Gastroesophageal sphincter (tissue), 4 donors: ENCODE results near the gene WFIKKN2. TPM values are rescaled to one million over a fixed set of nuclear protein-coding genes. Genes with fewer than 3 reads are reported as not detected.

Experiments
- ATAC-seq: fragments of 150-250 bp; one replicate; pipeline ENCODE4 v1.9.1; 2016; ENCODE audit warnings: mild to moderate bottlenecking, moderate library complexity
- H3K27ac ChIP-seq, 4 donors: fragments of 200-600 bp; sonication (generic) in 3 of 4; 1 replicate in 3 of 4; 2 replicates in 1 of 4; pipeline ENCODE4 v1.5.1; 2016 to 2019
- H3K27me3 ChIP-seq: fragments of 200-600 bp; sonication (generic); one replicate; pipeline ENCODE4 v1.5.1; 2019
- H3K36me3 ChIP-seq, 2 donors: fragments of 200-600 bp; sonication (generic); one replicate each; pipeline ENCODE4 v1.5.1; 2019; ENCODE audit warnings: control low read depth in 1 of 2
- H3K4me1 ChIP-seq, 3 donors: fragments of 200-600 bp; sonication (generic); 1 replicate in 2 of 3; 2 replicates in 1 of 3; pipeline ENCODE4 v1.5.1; 2016 to 2019; ENCODE audit warnings: control low read depth in 2 of 3
- H3K4me3 ChIP-seq, 2 donors: fragments of 200-600 bp; sonication (generic); one replicate each; pipeline ENCODE4 v1.5.1; 2019; ENCODE audit warnings: mild to moderate bottlenecking in 1 of 2, moderate library complexity in 1 of 2
- H3K9me3 ChIP-seq, 3 donors: fragments of 200-600 bp; sonication (generic); one replicate each; pipeline ENCODE4 v1.5.1; 2017 to 2019; ENCODE audit warnings: control low read depth in 2 of 3
- CTCF ChIP-seq, 4 experiments: fragments of 200-600 bp in 2 of 4; fragments of 450-650 bp in 2 of 4; sonication (generic) in 1 of 4; IDR thresholded peaks; one replicate each; pipeline ENCODE4 v1.5.1; 2017 to 2019; ENCODE audit warnings: antibody characterized with exemption in 4 of 4, mild to moderate bottlenecking in 2 of 4, moderate library complexity in 2 of 4
- EP300 ChIP-seq: sonication (generic); formaldehyde crosslinking; IDR thresholded peaks from one replicate; pipeline ENCODE4 v1.6.1; 2017; ENCODE audit warnings: antibody characterized with exemption, mild to moderate bottlenecking
- POLR2A ChIP-seq, 2 donors: fragments of 450-650 bp; IDR thresholded peaks; one replicate each; pipeline ENCODE4 v1.6.1; 2017; ENCODE audit warnings: antibody characterized with exemption in 2 of 2, mild to moderate bottlenecking in 2 of 2, moderate library complexity in 1 of 2
- POLR2AphosphoS5 ChIP-seq: sonication (generic); formaldehyde crosslinking; IDR thresholded peaks from one replicate; pipeline ENCODE4 v1.6.1; 2017; ENCODE audit warnings: antibody characterized with exemption
- WGBS, 2 donors: methylation state at CpG; one replicate each; pipeline ENCODE4 v1.1.5; 2018; ENCODE audit warnings: low coverage in 1 of 2; 5-methylcytosine and 5-hydroxymethylcytosine counted together
- total RNA-seq, 4 donors: library from RNA; depleted of rRNA; stranded (reverse); fragments of >200 nt; gene quantifications; one replicate each; pipeline ENCODE4 v1.1.0, GENCODE V29; 2016

Gene WFIKKN2
- total RNA-seq, 4 donors from 2014 or later, result 0.16 to 0.69 (median 0.36) TPM

GRCh38 chr17:50836826-50837225, 1.4 kb downstream of the WFIKKN2 start:
- WGBS, 2 donors, result 94 to 100% methylated on average over 2 to 5 of the region's 11 CpGs
- H3K4me3 ChIP-seq, result no peak overlapping the region
- no peaks in the 10 kb centered on the region for H3K9me3 ChIP-seq
- no peak for ATAC-seq
- H3K4me1 ChIP-seq, result peaks cover 0 to 20% (median 5%) of the 10 kb centered on the region in 3 donors
- H3K36me3 ChIP-seq, result no peaks in the 10 kb centered on the region
- TF ChIP-seq EP300 (no peak), POLR2A (IDR thresholded peaks at IDR 0.05) (no peak), CTCF (IDR thresholded peaks at IDR 0.05) (no peak), POLR2AphosphoS5 (no peak)
- no peak overlapping the region for H3K27ac ChIP-seq
- H3K27me3 ChIP-seq, result no peaks in the 10 kb centered on the region

- TF ChIP-seq POLR2AphosphoS5 (no peak), CTCF (IDR thresholded peaks at IDR 0.05) (no peak), EP300 (no peak), POLR2A (IDR thresholded peaks at IDR 0.05) (no peak)
- H3K4me1 ChIP-seq, result peaks cover 0 to 22% (median 5%) of the 10 kb centered on the region in 3 donors
- ATAC-seq, result no peak
- H3K27ac ChIP-seq, result peak overlapping the region in 2 of 4 donors; percentile 12 to 37
- no peak overlapping the region for H3K4me3 ChIP-seq
- H3K27me3 ChIP-seq, result no peaks in the 10 kb centered on the region
- no peaks in the 10 kb centered on the region for H3K9me3 ChIP-seq
- no CpG with 5 or more reads among the region's 7 CpGs for WGBS, 2 donors
- no peaks in the 10 kb centered on the region for H3K36me3 ChIP-seq
These were observed 2.0 kb downstream of the WFIKKN2 start for GRCh38 chr17:50837286-50837979.

- H3K36me3 ChIP-seq, result no peaks in the 10 kb centered on the region
- ATAC-seq, result no peak
- peak overlapping the region in 3 of 4 donors; percentile 12 to 37 (median 24) for H3K27ac ChIP-seq
- H3K27me3 ChIP-seq, result no peaks in the 10 kb centered on the region
- TF ChIP-seq EP300 (no peak), POLR2AphosphoS5 (no peak), CTCF (IDR thresholded peaks at IDR 0.05) (no peak), POLR2A (IDR thresholded peaks at IDR 0.05) (no peak)
- no peak overlapping the region for H3K4me3 ChIP-seq
- H3K9me3 ChIP-seq, result no peaks in the 10 kb centered on the region
- peaks cover 0 to 22% (median 5%) of the 10 kb centered on the region in 3 donors for H3K4me1 ChIP-seq
- WGBS, 2 donors, result 67 to 69% methylated on average over 7 to 8 of the region's 21 CpGs
These were observed 2.9 kb downstream of the WFIKKN2 start for GRCh38 chr17:50837980-50838954.

- Histone ChIP-seq H3K36me3 (no peaks in the 10 kb centered on the region), H3K9me3 (no peaks in the 10 kb centered on the region), H3K4me3 (no peak overlapping the region), H3K27ac (no peak overlapping the region), H3K27me3 (no peaks in the 10 kb centered on the region), H3K4me1 (peaks cover 0 to 17% (median 5%) of the 10 kb centered on the region in 3 donors)
- ATAC-seq, result no peak
- no peak for TF ChIP-seq POLR2AphosphoS5
- no peak for TF ChIP-seq CTCF (IDR thresholded peaks at IDR 0.05)
- no peak for TF ChIP-seq EP300
- no peak for TF ChIP-seq POLR2A (IDR thresholded peaks at IDR 0.05)
- WGBS, 2 donors, result 91% methylated on average over 6 of the region's 29 CpGs; no CpG with 5 or more reads in 1 of the 2 donors
These were observed 4.4 kb downstream of the WFIKKN2 start for GRCh38 chr17:50839591-50840310.
